ENCODE measurements around the gene KCNN3.
A peak's percentile ranks its signal among the peaks of the same experiment; 100 is the strongest.

Gene KCNN3

DNA sequence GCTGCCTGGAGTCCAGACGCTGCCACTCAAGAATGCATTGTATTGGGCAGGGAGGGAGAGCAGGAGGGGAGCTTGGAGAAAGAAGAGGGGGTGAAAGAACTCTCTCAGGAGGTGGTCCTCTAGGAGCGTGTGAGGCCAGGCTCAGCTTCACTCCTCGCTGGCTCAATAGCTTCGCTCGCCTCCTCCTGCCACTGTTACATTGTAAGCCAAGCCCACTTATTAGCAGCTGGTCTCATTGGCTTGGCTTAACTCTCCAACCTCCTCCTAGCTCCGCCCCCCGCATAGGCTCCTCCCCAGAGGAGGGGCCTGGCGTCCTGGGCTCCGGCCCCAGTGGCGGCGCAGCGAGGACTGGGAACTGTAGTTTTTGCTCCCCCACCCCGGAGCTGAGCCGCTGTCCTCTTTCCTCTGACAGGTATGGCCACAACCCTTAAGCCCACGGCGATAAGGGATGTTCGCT is at the start of gene KCNN3 (continued):
- TF ChIP-seq ZNF664 (tag by site-specific recombination; IDR thresholded peaks at IDR 0.05): no peak
- TF ChIP-seq ZNF624 (tag by site-specific recombination; IDR thresholded peaks at IDR 0.05): no peak
- TF ChIP-seq, protein P1, sequence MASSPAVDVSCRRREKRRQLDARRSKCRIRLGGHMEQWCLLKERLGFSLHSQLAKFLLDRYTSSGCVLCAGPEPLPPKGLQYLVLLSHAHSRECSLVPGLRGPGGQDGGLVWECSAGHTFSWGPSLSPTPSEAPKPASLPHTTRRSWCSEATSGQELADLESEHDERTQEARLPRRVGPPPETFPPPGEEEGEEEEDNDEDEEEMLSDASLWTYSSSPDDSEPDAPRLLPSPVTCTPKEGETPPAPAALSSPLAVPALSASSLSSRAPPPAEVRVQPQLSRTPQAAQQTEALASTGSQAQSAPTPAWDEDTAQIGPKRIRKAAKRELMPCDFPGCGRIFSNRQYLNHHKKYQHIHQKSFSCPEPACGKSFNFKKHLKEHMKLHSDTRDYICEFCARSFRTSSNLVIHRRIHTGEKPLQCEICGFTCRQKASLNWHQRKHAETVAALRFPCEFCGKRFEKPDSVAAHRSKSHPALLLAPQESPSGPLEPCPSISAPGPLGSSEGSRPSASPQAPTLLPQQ (tag by site-specific recombination; IDR thresholded peaks at IDR 0.05): no peak
- TF ChIP-seq ZNF558 (tag by site-specific recombination; IDR thresholded peaks at IDR 0.05): no peak
- TF ChIP-seq ZNF510 (tag by site-specific recombination; IDR thresholded peaks at IDR 0.05; ENCODE audit: insufficient replicate concordance): no peak
- TF ChIP-seq, protein P2, sequence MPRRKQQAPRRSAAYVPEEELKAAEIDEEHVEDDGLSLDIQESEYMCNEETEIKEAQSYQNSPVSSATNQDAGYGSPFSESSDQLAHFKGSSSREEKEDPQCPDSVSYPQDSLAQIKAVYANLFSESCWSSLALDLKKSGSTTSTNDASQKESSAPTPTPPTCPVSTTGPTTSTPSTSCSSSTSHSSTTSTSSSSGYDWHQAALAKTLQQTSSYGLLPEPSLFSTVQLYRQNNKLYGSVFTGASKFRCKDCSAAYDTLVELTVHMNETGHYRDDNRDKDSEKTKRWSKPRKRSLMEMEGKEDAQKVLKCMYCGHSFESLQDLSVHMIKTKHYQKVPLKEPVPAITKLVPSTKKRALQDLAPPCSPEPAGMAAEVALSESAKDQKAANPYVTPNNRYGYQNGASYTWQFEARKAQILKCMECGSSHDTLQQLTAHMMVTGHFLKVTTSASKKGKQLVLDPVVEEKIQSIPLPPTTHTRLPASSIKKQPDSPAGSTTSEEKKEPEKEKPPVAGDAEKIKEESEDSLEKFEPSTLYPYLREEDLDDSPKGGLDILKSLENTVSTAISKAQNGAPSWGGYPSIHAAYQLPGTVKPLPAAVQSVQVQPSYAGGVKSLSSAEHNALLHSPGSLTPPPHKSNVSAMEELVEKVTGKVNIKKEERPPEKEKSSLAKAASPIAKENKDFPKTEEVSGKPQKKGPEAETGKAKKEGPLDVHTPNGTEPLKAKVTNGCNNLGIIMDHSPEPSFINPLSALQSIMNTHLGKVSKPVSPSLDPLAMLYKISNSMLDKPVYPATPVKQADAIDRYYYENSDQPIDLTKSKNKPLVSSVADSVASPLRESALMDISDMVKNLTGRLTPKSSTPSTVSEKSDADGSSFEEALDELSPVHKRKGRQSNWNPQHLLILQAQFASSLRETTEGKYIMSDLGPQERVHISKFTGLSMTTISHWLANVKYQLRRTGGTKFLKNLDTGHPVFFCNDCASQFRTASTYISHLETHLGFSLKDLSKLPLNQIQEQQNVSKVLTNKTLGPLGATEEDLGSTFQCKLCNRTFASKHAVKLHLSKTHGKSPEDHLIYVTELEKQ (tag by site-specific recombination; IDR thresholded peaks at IDR 0.05; ENCODE audit: borderline replicate concordance): no peak

DNA sequence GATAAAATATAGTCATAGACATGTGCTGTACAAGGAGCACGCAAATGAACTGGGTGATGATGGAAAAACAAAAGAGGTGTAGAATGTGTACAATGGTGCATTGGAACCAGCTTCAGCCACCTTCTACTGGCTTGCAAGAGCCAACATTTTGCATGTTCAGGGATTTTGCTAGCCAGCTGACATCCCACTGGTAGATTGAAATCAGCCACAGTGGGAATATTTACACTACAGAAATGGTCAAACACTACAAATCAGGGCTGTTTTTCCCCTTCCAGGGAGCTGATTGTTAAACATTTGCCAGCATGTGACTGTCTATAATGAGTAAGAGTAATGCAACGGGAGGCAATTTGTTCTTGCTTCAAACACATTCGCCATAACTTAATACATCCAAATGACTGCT is 43.2 kb upstream of the KCNN3 start:
- CTCF ChIA-PET: interaction anchor here (0.6 to 1.0 kb wide), 2 partner anchors 83 to 136 kb away, joined by 3 to 4 read pairs; no protein-coding TSS in a partner anchor
- H3K4me1 ChIP-seq (ENCODE audit: control insufficient read depth, insufficient read depth, low read length): no peaks in the 10 kb centered on the region
- H3K4me3 ChIP-seq (ENCODE audit: low read depth, low read length): no peak overlapping the region
- H3K27ac ChIP-seq (ENCODE audit: extremely low read depth, low read depth, low read length): no peak overlapping the region
- no peaks in the 10 kb centered on the region for H3K36me3 ChIP-seq (ENCODE audit: control insufficient read depth in 2 of 2, insufficient read depth in 1 of 2, low read length in 2 of 2)
- no peaks in the 10 kb centered on the region for H3K9me3 ChIP-seq (ENCODE audit: control insufficient read depth, insufficient read depth, low read depth, low read length)
- TF ChIP-seq ZIC2 (tag by site-specific recombination; IDR thresholded peaks at IDR 0.05) (0 out of 2 replicates have a peak, but pooled peaks have one; percentile 6), ZNF610 (tag by site-specific recombination; IDR thresholded peaks at IDR 0.05; ENCODE audit: borderline replicate concordance) (no peak), ZNF112 (tag by site-specific recombination; IDR thresholded peaks at IDR 0.05) (0 out of 2 replicates have a peak, but pooled peaks have one; percentile 31)
- TF ChIP-seq, protein P3, sequence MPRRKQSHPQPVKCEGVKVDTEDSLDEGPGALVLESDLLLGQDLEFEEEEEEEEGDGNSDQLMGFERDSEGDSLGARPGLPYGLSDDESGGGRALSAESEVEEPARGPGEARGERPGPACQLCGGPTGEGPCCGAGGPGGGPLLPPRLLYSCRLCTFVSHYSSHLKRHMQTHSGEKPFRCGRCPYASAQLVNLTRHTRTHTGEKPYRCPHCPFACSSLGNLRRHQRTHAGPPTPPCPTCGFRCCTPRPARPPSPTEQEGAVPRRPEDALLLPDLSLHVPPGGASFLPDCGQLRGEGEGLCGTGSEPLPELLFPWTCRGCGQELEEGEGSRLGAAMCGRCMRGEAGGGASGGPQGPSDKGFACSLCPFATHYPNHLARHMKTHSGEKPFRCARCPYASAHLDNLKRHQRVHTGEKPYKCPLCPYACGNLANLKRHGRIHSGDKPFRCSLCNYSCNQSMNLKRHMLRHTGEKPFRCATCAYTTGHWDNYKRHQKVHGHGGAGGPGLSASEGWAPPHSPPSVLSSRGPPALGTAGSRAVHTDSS (tag by site-specific recombination; IDR thresholded peaks at IDR 0.05): no peak
- POLR2A ChIA-PET: interaction anchor here (0.6 to 0.8 kb wide), 2 partner anchors 20 to 23 kb away, joined by 3 to 4 read pairs; partner anchors contain the start of gene PMVK

DNA sequence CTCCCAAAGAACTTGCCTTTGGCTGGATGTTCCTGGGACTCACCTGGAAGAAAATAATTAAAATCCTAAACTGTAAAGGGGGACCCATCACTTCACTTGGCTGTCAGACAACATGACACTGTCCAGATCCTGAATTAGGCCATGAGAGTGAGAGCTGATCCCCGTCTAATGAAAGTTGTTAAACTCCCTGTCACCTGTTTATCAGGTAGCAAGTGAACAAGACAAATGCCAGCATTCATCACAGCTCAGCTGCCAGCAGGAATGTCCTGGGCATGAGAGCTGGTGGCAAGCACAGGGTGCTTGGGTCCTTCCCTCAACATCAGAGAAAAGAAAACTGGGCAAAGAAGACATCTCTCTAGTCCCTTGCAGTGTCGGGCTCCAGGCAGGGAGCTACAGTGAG is 42.7 kb upstream of the KCNN3 start:
- no peak overlapping the region for H3K4me3 ChIP-seq (ENCODE audit: low read depth, low read length)
- H3K36me3 ChIP-seq (ENCODE audit: control insufficient read depth in 2 of 2, insufficient read depth in 1 of 2, low read length in 2 of 2): no peaks in the 10 kb centered on the region
- H3K4me1 ChIP-seq (ENCODE audit: control insufficient read depth, insufficient read depth, low read length): no peaks in the 10 kb centered on the region
- H3K27ac ChIP-seq (ENCODE audit: extremely low read depth, low read depth, low read length): no peak overlapping the region
- TF ChIP-seq, protein P4, sequence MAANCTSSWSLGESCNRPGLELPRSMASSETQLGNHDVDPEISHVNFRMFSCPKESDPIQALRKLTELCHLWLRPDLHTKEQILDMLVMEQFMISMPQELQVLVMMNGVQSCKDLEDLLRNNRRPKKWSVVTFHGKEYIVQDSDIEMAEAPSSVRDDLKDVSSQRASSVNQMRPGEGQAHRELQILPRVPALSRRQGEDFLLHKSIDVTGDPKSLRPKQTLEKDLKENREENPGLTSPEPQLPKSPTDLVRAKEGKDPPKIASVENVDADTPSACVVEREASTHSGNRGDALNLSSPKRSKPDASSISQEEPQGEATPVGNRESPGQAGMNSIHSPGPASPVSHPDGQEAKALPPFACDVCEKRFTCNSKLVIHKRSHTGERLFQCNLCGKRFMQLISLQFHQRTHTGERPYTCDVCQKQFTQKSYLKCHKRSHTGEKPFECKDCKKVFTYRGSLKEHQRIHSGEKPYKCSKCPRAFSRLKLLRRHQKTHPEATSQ (tag by site-specific recombination; IDR thresholded peaks at IDR 0.05): no peak
- no peak for TF ChIP-seq RBAK (tag by site-specific recombination; IDR thresholded peaks at IDR 0.05)
- no peak for TF ChIP-seq ZNF660 (tag by site-specific recombination; IDR thresholded peaks at IDR 0.05)
- no peak for TF ChIP-seq ZNF426 (tag by site-specific recombination; IDR thresholded peaks at IDR 0.05)
- TF ChIP-seq, protein P5, sequence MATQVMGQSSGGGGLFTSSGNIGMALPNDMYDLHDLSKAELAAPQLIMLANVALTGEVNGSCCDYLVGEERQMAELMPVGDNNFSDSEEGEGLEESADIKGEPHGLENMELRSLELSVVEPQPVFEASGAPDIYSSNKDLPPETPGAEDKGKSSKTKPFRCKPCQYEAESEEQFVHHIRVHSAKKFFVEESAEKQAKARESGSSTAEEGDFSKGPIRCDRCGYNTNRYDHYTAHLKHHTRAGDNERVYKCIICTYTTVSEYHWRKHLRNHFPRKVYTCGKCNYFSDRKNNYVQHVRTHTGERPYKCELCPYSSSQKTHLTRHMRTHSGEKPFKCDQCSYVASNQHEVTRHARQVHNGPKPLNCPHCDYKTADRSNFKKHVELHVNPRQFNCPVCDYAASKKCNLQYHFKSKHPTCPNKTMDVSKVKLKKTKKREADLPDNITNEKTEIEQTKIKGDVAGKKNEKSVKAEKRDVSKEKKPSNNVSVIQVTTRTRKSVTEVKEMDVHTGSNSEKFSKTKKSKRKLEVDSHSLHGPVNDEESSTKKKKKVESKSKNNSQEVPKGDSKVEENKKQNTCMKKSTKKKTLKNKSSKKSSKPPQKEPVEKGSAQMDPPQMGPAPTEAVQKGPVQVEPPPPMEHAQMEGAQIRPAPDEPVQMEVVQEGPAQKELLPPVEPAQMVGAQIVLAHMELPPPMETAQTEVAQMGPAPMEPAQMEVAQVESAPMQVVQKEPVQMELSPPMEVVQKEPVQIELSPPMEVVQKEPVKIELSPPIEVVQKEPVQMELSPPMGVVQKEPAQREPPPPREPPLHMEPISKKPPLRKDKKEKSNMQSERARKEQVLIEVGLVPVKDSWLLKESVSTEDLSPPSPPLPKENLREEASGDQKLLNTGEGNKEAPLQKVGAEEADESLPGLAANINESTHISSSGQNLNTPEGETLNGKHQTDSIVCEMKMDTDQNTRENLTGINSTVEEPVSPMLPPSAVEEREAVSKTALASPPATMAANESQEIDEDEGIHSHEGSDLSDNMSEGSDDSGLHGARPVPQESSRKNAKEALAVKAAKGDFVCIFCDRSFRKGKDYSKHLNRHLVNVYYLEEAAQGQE (tag by site-specific recombination; IDR thresholded peaks at IDR 0.05): 0 out of 2 replicates have a peak, but pooled peaks have one; percentile 17
- ChIA-PET POLR2A (interaction anchor here (0.6 to 0.8 kb wide), 2 partner anchors 21 to 24 kb away, joined by 3 to 4 read pairs; partner anchors contain the start of gene PMVK), CTCF (interaction anchor here (0.6 to 1.0 kb wide), 3 partner anchors 27 to 137 kb away, joined by 3 to 4 read pairs (median 4); no protein-coding TSS in a partner anchor)
- H3K9me3 ChIP-seq (ENCODE audit: control insufficient read depth, insufficient read depth, low read depth, low read length): no peaks in the 10 kb centered on the region
